Measurements from ENCODE around the gene HPRT1.
"Not testable (repeated sequence)": the region's sequence is repeated elsewhere in the genome, so short reads cannot be mapped to it uniquely, and the experiment has no call there.

Gene HPRT1, protein sequence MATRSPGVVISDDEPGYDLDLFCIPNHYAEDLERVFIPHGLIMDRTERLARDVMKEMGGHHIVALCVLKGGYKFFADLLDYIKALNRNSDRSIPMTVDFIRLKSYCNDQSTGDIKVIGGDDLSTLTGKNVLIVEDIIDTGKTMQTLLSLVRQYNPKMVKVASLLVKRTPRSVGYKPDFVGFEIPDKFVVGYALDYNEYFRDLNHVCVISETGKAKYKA

GRCh38 chrX:134460005-134460861 lies at the start of gene HPRT1:
Gene HPRT1 (plus strand): TSS chrX:134460165. CDS start chrX:134460312, 147 bp downstream.
- DNase-seq (ENCODE audit: low read depth in 2 of 2), result peak; percentile 63 to 69

GRCh38 chrX:134416087-134416486 lies 43.9 kb upstream of the HPRT1 start:
- no peak for DNase-seq (ENCODE audit: low read depth in 2 of 2)

GRCh38 chrX:134418317-134419113 lies 41.5 kb upstream of the HPRT1 start:
- no peak for DNase-seq (ENCODE audit: low read depth in 2 of 2)

GRCh38 chrX:134419784-134420183 lies 40.2 kb upstream of the HPRT1 start:
- no peak for DNase-seq (ENCODE audit: low read depth in 2 of 2)

- DNase-seq (ENCODE audit: low read depth in 2 of 2), result no peak
Observed at GRCh38 chrX:134423606-134424005, 36.4 kb upstream of the HPRT1 start.

DNA sequence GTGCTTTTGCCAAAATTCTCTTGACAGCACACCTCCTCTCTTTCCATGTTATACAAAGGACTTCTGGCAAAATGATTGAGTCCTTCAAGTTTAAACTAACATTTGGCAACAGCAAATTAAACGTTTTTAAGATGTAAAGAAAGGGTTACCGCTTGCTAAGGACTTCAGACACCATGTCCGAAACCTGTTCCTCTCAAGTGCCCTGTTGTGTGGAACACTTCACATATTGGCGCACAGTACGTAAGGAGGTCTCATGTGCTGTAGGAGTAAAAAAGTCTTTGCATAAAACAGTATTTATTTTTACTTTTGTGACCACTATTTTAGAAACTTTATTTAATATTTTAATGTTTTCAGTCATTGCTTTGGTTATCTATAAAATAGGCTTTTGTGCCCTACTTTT lies 33.7 kb upstream of the HPRT1 start:
- DNase-seq (ENCODE audit: low read depth in 2 of 2), result no peak

- no peak for DNase-seq (ENCODE audit: low read depth in 2 of 2)
Observed at GRCh38 chrX:134431894-134432293, 28.1 kb upstream of the HPRT1 start.

DNA sequence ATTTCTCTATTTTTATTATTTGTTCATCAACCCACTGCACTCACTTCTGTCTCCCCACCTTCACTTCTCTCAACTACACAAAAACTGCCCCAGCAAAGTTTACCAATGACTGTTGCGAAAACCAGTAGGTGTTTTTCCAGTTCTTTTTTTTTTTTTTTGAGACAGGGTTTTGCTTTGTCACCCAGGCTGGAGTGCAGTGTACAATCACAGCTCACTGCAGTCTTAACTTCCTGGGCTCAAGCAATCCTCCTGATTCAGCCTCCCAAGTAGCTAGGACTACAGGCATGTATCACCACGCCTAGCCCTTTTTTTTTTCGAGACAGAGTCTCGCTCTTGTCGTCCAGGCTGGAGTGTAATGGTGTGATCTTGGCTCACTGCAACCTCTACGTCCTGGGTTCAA lies 24.1 kb upstream of the HPRT1 start:
- DNase-seq (ENCODE audit: low read depth in 2 of 2), result no peak

DNA sequence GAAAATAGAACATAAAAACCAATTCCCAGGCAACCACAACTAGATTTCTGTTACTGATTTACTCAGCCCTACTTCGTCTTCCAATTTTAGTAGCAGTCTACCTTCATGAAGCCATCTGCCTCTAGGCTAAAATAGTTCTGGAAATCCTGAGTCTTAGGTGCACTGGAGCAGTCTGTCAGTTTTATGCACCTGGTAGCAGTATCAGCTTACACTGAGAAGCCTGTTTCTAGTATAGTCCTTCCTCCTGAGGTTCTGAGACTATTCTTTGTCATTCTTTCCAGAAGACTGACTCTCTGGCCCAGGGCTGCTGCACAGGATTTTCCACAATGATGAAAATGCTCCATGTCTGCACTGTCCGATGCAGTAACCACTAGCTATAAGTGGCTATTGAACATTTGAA lies 16.9 kb upstream of the HPRT1 start:
- no peak for DNase-seq (ENCODE audit: low read depth in 2 of 2)

- DNase-seq (ENCODE audit: low read depth in 2 of 2), result no peak
Observed at GRCh38 chrX:134443461-134443860, 16.5 kb upstream of the HPRT1 start.

- no peak for DNase-seq (ENCODE audit: low read depth in 2 of 2)
Observed at GRCh38 chrX:134444681-134445080, 15.3 kb upstream of the HPRT1 start.

DNA sequence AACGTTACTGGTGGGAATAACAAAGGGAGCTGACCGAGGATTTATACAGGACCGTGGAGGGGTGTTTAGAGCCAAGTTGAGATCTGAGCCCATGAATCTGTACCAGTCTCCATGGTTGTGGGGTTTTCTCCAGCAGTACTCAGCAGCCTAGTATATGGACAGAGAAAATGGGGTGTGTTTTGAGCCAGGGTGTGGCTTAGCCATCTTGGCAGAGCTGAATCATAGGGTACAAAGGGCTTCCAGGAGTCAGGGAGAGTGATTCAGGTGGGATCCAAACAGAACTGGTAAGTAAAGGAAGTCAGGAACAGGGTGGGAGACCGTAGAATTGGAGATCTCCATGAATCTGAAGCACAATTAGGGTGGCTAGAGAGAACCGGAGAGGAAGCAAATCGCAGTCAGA lies 7.4 kb upstream of the HPRT1 start:
- DNase-seq (ENCODE audit: low read depth in 2 of 2), result no peak

DNA sequence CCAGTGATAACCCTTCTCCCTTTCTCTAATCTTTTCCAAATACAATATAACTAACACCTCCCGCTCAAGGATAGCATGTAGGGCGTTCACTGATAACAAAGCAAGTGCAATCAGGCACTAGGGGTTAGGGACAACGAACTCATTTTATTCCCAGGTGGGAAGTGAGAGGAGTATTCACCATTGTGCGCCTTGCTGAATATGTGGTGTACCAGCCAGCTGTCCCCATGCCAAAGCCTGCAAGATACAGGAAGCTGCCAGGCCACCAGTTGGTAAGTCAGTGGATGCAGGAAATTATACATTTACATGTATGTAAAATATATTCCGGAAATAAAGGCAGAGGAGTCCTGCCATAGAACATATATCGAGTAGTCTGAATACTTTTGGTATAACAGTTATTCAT lies 6.3 kb upstream of the HPRT1 start:
- no peak for DNase-seq (ENCODE audit: low read depth in 2 of 2)

GRCh38 chrX:134454506-134454905 lies 5.5 kb upstream of the HPRT1 start:
- no peak for DNase-seq (ENCODE audit: low read depth in 2 of 2)

- no peak for DNase-seq (ENCODE audit: low read depth in 2 of 2)
Observed at GRCh38 chrX:134457708-134458107, 2.3 kb upstream of the HPRT1 start.

- no peak for DNase-seq (ENCODE audit: low read depth in 2 of 2)
Observed at GRCh38 chrX:134459683-134460004, 321 bp upstream of the HPRT1 start.

- no peak for DNase-seq (ENCODE audit: low read depth in 2 of 2)
Observed at GRCh38 chrX:134460862-134461220, 876 bp downstream of the HPRT1 start.

DNA sequence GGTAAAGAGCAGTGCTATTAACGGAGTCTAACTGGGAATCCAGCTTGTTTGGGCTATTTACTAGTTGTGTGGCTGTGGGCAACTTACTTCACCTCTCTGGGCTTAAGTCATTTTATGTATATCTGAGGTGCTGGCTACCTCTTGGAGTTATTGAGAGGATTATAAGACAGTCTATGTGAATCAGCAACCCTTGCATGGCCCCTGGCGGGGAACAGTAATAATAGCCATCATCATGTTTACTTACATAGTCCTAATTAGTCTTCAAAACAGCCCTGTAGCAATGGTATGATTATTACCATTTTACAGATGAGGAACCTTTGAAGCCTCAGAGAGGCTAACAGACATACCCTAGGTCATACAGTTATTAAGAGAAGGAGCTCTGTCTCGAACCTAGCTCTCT lies 1.5 kb downstream of the HPRT1 start:
- DNase-seq (ENCODE audit: low read depth in 2 of 2), result no peak

DNA sequence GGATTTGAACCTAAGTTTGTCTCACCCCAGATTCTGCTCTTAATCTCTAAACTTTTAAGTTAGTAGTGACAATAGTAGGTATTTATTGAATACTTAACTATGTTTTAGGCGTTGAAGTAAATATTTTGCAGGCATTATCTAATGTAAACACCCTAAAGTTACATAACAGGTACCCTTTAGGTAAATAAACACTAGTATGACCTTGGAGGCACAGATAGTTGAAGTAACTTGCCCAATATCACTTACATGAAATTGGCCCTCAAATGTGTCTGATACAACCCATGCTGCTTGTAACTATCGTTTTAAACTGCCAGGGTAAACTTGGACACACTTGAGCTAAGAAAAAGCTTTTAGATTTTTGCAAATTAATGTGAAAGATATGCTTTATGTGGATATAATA lies 3.0 kb downstream of the HPRT1 start:
- no peak for DNase-seq (ENCODE audit: low read depth in 2 of 2)

DNA sequence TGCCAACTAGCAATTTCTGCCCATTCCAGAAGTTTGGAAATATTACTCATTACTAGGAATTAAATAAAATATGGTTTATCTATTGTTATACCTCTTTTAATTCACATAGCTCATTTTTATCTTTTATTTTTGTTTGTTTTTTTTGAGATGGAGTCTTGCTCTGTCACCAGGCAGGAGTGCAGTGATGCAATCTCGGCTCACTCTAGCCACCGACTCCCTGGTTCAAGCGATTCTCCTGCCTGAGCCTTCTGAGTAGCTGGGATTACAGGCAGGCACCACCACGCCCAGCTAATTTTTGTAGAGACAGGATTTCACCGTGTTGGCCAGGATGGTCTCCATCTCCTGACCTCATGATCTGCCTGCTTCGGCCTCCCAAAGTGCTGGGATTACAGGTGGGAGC lies 4.5 kb downstream of the HPRT1 start:
- not testable (repeated sequence) for DNase-seq (ENCODE audit: low read depth in 2 of 2)

- DNase-seq (ENCODE audit: low read depth in 2 of 2), result no peak
Observed at GRCh38 chrX:134469486-134469885, 9.5 kb downstream of the HPRT1 start.

DNA sequence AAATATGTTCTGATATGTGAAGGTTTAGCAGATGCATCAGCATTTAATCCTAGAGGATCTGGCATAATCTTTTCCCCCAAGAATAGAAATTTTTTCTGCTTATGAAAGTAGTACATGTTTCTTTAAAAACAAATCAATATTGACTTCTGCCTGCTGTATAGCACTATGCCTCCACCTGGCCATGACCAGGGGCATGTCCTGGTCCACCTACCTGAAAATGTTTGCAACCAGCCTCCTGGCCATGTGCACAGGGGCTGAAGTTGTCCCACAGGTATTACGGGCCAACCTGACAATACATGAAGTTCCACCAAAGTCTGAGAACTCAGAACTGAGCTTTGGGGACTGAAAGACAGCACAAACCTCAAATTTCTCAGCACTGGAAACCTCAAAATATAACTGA lies 10.0 kb downstream of the HPRT1 start:
- no peak for DNase-seq (ENCODE audit: low read depth in 2 of 2)

DNA sequence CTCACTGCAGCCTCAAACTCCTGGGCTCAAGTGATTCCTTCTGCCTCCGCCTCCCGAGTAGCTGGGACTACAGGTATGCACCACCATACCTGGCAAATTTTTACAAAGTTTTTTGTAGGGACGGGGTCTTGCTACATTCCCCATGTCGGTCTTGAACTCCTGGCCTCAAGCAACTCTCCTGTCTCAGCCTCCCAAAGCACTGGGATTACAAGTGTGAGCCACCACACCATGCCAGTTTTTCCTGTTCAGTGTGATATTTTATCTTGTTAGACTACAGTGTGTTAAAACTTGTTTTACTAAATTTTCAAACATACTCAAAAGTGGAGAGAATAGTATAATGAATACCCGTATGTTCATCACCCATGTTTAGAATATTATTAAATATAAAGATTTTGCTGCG lies 12.1 kb downstream of the HPRT1 start:
- no peak for DNase-seq (ENCODE audit: low read depth in 2 of 2)
